Prostate gland (tissue), 2 donors: Measurements from ENCODE around the gene GRAP2. TPM values are rescaled to one million over a fixed set of nuclear protein-coding genes. Genes with fewer than 3 reads are reported as not detected.
"Not testable (repeated sequence)": the region's sequence is repeated elsewhere in the genome, so short reads cannot be mapped to it uniquely, and the experiment has no call there.

Source experiments
- DNase-seq: peaks from one replicate; pipeline ENCODE4 v3.0.0-alpha.2; 2019; ENCODE audit warnings: low spot score
- H3K27ac ChIP-seq, 2 donors: fragments of 200-600 bp; sonication (generic); 2 replicates each; pipeline ENCODE4 v1.5.1; 2017 to 2019
- H3K27me3 ChIP-seq: fragments of 200-600 bp; sonication (generic); replicated peaks from 2 replicates; pipeline ENCODE4 v1.5.1; 2019; ENCODE audit not compliant: insufficient read depth
- H3K36me3 ChIP-seq, 2 donors: fragments of 200-600 bp; sonication (generic); 1 replicate in 1 of 2; 2 replicates in 1 of 2; pipeline versions ENCODE4 v1.5.1 to v1.8.1; 2017 to 2019
- H3K4me1 ChIP-seq: fragments of 200-600 bp; sonication (generic); replicated peaks from 2 replicates; pipeline ENCODE4 v1.5.1; 2019
- H3K4me3 ChIP-seq, 2 donors: fragments of 200-600 bp; sonication (generic); 2 replicates each; pipeline ENCODE4 v1.5.1; 2017 to 2019
- H3K9me3 ChIP-seq: fragments of 200-600 bp; sonication (generic); 2 replicates; pipeline ENCODE4 v1.5.1; 2017
- POLR2A ChIP-seq: fragments of 450-650 bp; IDR thresholded peaks from one replicate; pipeline ENCODE4 v1.6.1; 2016; ENCODE audit warnings: antibody characterized with exemption, mild to moderate bottlenecking
- POLR2AphosphoS5 ChIP-seq: sonication (generic); formaldehyde crosslinking; IDR thresholded peaks from one replicate; pipeline ENCODE4 v1.6.1; 2017; ENCODE audit warnings: antibody characterized with exemption
- WGBS: methylation state at CpG from one replicate; pipeline ENCODE4 v1.1.5; 2018; 5-methylcytosine and 5-hydroxymethylcytosine counted together
- intact Hi-C: fragments of 100-400 bp; cut with DNase I; formaldehyde crosslinking; loops from one replicate; pipeline ENCODE4 v1.14.2; 2022
- total RNA-seq, 2 donors: library from RNA; depleted of rRNA; stranded (reverse); fragments of >200 nt; gene quantifications; one replicate each; pipeline ENCODE4 v1.1.0, GENCODE V29; 2016
- TF ChIP-seq, protein P1 (sequence below), 4 experiments: fragments of 200-600 bp in 2 of 4; fragments of 450-650 bp in 2 of 4; sonication (generic) in 2 of 4; IDR thresholded peaks; 1 replicate in 3 of 4; 2 replicates in 1 of 4; pipeline ENCODE4 v1.5.1; 2016 to 2019; ENCODE audit warnings: antibody characterized with exemption in 4 of 4, mild to moderate bottlenecking in 2 of 4, moderate library complexity in 2 of 4

GRAP2 gene
- total RNA-seq, 2 donors from 2014 or later: 0.91 to 2.2 TPM

DNA sequence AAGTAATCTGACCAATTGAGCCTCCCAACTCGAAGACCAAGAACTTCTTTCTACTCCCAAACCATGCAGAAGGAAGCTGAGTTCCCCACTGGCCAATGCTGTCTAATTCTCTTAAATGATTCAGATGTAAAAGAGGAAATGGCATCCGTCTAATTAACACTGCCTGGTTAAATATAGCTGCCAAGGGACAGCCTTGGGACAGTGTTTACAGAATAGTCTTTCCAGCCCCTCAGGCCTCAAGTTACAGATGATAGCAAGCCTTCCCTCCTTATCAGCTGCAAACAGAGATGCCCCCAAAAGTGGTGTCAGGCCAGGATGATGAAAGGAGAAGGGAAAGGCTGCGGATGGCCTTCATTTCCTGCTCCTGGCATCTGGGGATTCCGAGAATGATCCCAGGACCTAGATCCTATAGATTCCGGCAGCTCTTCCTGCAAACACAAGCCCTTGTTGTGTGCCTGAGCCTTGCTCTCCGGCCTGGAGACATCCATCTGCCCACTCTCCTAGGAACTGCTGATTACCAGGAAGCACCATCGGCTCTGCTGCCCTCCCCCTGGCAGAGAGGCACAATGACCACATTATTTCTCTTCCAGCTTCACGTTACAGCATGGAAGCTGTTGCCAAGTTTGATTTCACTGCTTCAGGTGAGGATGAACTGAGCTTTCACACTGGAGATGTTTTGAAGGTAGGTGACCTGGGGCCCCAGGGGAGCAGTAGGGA lies 45.8 kb downstream of the GRAP2 start:
- peak; percentile 40 for DNase-seq
- no peaks in the 10 kb centered on the region for H3K36me3 ChIP-seq
- H3K4me1 ChIP-seq: no peaks in the 10 kb centered on the region
- H3K27me3 ChIP-seq: no peaks in the 10 kb centered on the region
- no peaks in the 10 kb centered on the region for H3K9me3 ChIP-seq
- no peak overlapping the region for H3K27ac ChIP-seq
- TF ChIP-seq, protein P1, sequence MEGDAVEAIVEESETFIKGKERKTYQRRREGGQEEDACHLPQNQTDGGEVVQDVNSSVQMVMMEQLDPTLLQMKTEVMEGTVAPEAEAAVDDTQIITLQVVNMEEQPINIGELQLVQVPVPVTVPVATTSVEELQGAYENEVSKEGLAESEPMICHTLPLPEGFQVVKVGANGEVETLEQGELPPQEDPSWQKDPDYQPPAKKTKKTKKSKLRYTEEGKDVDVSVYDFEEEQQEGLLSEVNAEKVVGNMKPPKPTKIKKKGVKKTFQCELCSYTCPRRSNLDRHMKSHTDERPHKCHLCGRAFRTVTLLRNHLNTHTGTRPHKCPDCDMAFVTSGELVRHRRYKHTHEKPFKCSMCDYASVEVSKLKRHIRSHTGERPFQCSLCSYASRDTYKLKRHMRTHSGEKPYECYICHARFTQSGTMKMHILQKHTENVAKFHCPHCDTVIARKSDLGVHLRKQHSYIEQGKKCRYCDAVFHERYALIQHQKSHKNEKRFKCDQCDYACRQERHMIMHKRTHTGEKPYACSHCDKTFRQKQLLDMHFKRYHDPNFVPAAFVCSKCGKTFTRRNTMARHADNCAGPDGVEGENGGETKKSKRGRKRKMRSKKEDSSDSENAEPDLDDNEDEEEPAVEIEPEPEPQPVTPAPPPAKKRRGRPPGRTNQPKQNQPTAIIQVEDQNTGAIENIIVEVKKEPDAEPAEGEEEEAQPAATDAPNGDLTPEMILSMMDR (IDR thresholded peaks at IDR 0.05): no peak
- TF ChIP-seq POLR2AphosphoS5: peak; percentile 53
- no peak for TF ChIP-seq POLR2A
- intact Hi-C loops: no loop called here
- WGBS: 64% methylated on average over 8 of the region's 8 CpGs
- H3K4me3 ChIP-seq: no peak overlapping the region

DNA sequence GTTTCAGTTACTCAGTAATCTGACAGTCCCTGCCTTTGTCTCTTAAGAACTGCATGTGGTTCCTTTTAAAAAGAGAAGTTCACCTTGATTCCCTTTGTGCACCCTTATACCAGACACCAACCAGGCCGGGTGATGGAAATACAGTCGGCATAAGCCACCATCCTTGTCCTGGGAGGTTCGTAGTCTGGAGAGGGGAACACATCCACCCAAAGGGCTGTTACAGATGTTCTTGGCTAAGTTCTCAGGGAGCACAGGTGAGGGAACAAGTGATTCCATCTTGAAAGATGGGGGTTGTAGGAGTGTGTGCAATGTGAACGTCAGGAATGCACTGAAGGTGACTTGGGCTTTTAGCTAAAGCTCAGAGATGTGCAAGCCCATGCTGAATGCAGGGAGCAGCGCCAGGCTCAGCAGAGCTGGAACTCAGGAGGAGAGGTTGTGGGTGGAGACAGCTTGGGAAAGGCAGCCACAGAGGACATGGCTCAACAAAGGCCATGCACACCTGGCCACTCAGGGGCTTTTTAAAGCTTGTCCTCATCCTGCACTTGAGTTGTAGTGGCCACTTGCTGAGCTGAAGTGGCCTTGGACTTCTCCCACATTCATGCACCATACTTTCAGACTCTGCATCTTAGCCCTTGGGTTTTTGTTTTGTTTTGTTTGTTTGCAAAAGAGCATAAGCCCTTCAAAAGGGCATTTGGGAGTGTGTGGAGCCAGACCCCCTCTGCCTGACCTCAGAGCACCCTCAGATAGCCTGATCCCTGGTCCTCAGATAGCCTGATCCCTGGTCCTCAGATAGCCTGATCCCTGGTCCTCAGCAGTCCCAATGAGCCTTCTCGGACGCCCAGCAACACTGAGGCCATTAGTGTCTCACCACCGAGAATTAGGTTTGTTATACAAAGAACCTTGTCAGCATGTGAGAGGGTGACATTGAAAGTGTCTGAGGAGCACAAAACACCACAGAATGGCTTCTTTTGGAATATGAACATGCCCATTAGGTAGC lies 46.6 kb downstream of the GRAP2 start:
- TF ChIP-seq, protein P1 (IDR thresholded peaks at IDR 0.05): no peak
- TF ChIP-seq POLR2A (no peak), POLR2AphosphoS5 (no peak)
- intact Hi-C loops: no loop called here
- no peaks in the 10 kb centered on the region for H3K36me3 ChIP-seq
- H3K4me1 ChIP-seq: no peaks in the 10 kb centered on the region
- H3K27me3 ChIP-seq: no peaks in the 10 kb centered on the region
- H3K27ac ChIP-seq: no peak overlapping the region
- no peak overlapping the region for H3K4me3 ChIP-seq
- H3K9me3 ChIP-seq: no peaks in the 10 kb centered on the region
- no peak for DNase-seq
- 78% methylated on average over 8 of the region's 8 CpGs for WGBS

DNA sequence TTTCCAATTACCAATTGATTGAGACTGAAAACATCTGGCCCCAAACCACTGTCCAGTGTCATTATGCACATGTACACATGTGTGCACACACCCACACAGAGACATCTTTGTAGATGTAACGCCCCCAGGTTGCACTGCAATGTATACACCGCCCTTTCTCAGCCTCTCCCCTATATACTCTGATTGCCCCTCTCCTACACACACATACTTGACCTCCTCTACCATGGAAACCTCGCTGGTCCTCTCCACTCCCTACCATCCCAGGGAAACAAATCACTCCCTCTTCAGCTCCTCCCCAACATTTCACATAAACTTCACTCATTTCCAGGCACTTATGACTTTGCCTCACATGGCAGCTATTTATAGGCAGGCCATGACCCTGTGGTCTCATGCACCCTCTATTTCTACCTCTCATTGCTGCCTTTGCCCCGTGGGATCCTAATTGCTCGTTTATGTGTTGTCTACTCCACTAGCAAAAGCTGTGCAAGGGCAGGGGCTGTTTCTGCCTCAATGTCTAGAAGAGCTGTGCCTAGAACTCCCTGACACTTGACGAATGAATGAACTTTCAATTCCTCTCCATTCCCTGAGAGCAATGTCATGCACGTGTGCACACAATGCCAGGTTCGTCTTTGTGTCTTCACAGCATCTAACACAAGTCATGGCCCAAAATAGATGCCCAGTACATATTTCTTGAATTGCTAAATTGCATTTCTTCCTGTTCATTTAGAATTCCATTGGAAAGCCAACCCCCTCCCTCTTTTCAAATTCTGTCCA lies 49.3 kb downstream of the GRAP2 start:
- DNase-seq: no peak
- Histone ChIP-seq H3K27ac (no peak overlapping the region), H3K9me3 (no peaks in the 10 kb centered on the region), H3K4me1 (no peaks in the 10 kb centered on the region), H3K4me3 (no peak overlapping the region), H3K27me3 (no peaks in the 10 kb centered on the region), H3K36me3 (no peaks in the 10 kb centered on the region)
- intact Hi-C loops: no loop called here
- 79% methylated on average over 8 of the region's 8 CpGs for WGBS
- TF ChIP-seq POLR2AphosphoS5 (no peak), POLR2A (no peak)
- TF ChIP-seq, protein P1 (IDR thresholded peaks at IDR 0.05): no peak

DNA sequence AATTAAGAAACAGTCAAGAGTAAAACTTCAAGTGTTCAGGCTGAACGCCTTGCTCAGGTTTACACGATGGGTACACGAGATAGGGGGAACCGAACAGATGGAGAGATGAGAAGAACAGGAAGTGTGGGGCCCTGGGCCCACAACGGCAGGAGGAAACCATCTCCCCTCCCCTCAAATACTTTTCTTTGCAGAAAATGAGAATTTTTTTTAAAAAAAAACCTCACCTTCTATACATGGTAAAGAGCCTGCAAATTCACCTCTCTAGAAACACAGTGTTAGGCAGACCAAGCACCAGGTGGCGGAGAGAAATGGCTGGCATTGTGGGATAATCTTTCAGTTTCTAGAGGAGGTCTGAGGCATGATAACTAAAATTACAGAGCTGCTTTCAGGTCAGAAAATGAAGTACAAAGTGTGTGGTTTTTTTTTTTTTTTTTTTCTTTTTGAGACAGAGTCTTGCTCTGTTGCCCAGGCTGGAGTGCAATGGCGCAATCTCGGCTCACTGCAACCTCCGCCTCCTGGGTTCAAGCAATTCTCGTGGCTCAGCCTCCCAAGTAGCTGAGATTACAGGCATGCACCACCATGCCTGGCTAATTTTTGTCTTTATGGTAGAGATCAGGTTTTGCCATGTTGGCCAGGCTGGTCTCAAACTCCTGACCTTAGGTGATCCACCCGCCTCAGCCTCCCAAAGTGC lies 50.9 kb downstream of the GRAP2 start:
- H3K9me3 ChIP-seq, H3K36me3 ChIP-seq, DNase-seq, H3K4me3 ChIP-seq, H3K27ac ChIP-seq, H3K4me1 ChIP-seq, intact Hi-C loops, H3K27me3 ChIP-seq: not testable (repeated sequence)
- 74% methylated on average over 11 of the region's 11 CpGs for WGBS
